Measurements from ENCODE around the gene ABHD3. TPM values are rescaled to one million over a fixed set of nuclear protein-coding genes. Genes with fewer than 3 reads are reported as not detected.

ABHD3 gene
- total and polyA plus RNA-seq, 2 of the 8 experiments (the other 6 are each of a cell fraction or from before 2014, with no cell fraction given), result 8.4 to 12.1 TPM

- no peak overlapping the region for H3K56ac ChIP-seq (replicated peaks; ENCODE audit: insufficient read length, low read depth, low read length)
- no peak overlapping the region for H4K8ac ChIP-seq (ENCODE audit: extremely low read depth, insufficient read depth, low read length)
- H4K91ac ChIP-seq (replicated peaks; ENCODE audit: insufficient read length, low read length), result no peak overlapping the region
- H2BK120ac ChIP-seq (replicated peaks; ENCODE audit: low read depth, low read length), result no peak overlapping the region
- peaks cover 0 to 7% (median 1%) of the 10 kb centered on the region in 4 experiments; a peak in 3 of 7 replicates for H3K4me1 ChIP-seq (replicated peaks in 1 of 4; ENCODE audit: control insufficient read depth in 3 of 4, insufficient read depth in 4 of 4, low read length in 3 of 4)
- no peaks in the 10 kb centered on the region for H4K20me1 ChIP-seq (replicated peaks in 1 of 2; ENCODE audit: control insufficient read depth in 1 of 2, insufficient read depth in 2 of 2, low read length in 2 of 2)
- no peak overlapping the region for H3K4me3 ChIP-seq (ENCODE audit: extremely low read depth in 1 of 4, insufficient read depth in 2 of 4, low read depth in 3 of 4, low read length in 4 of 4)
- 92% methylated on average over 5 of the region's 5 CpGs; no CpG with 5 or more reads in 1 of the 2 experiments for WGBS, 2 experiments (ENCODE audit: extremely low coverage in 1 of 2, insufficient coverage in 1 of 2, insufficient read length in 1 of 2, insufficient replicate concordance in 2 of 2, low coverage in 1 of 2, low lambda C conversion rate in 2 of 2, missing lambda C conversion rate in 1 of 2)
- H3K79me2 ChIP-seq (ENCODE audit: control insufficient read depth in 1 of 2, insufficient read depth in 2 of 2, low read length in 2 of 2), result no peaks in the 10 kb centered on the region
- H2BK20ac ChIP-seq (ENCODE audit: low read length), result no peak overlapping the region
- no peak overlapping the region for H2AFZ ChIP-seq (ENCODE audit: low read length)
- H3K14ac ChIP-seq (ENCODE audit: insufficient read length), result no peak overlapping the region
- ChIA-PET CTCF (ENCODE audit: partially characterized antibody) (interaction anchor here (0.7 to 1.2 kb wide), 2 partner anchors 13 to 703 kb away, joined by 3 to 4 read pairs; no protein-coding TSS in a partner anchor), POLR2A (ENCODE audit: partially characterized antibody) (interaction anchor here (0.9 to 1.0 kb wide), 2 partner anchors 12 to 13 kb away, joined by 3 read pairs; no protein-coding TSS in a partner anchor)
- no peak overlapping the region for H3K18ac ChIP-seq (ENCODE audit: extremely low read depth, low read length)
- H3K79me1 ChIP-seq (ENCODE audit: low read depth, low read length), result no peaks in the 10 kb centered on the region
- FAIRE-seq (no peak), DNase-seq (ENCODE audit: low read depth in 1 of 2, low spot score in 2 of 2) (no peak)
- H2BK5ac ChIP-seq (ENCODE audit: low read depth, low read length), result no peak overlapping the region
- no peak overlapping the region for H4K5ac ChIP-seq (ENCODE audit: insufficient read length, low read depth, low read length)
- H2AK5ac ChIP-seq (ENCODE audit: low read depth, low read length), result no peak overlapping the region
- no peak overlapping the region for H2BK12ac ChIP-seq (ENCODE audit: low read depth, low read length)
- no peak overlapping the region for H3K27ac ChIP-seq (ENCODE audit: low read depth, low read length)
- H3K27me3 ChIP-seq (replicated peaks in 1 of 4; ENCODE audit: control insufficient read depth in 3 of 4, extremely low read depth in 1 of 4, insufficient read depth in 3 of 4, low read length in 3 of 4), result no peaks in the 10 kb centered on the region
- H3K23ac ChIP-seq (ENCODE audit: insufficient read length), result no peak overlapping the region
- no peak overlapping the region for H3K4me2 ChIP-seq (ENCODE audit: insufficient read depth in 1 of 2, low read depth in 2 of 2, low read length in 2 of 2)
- no peaks in the 10 kb centered on the region; the same call in 1 of the 2 replicates for H3K23me2 ChIP-seq (ENCODE audit: low read depth, low read length)
- no peaks in the 10 kb centered on the region for H3K36me3 ChIP-seq (ENCODE audit: control insufficient read depth in 2 of 4, insufficient read depth in 4 of 4, low read length in 3 of 4)
- H3K9me3 ChIP-seq (ENCODE audit: insufficient read depth in 2 of 2, low read depth in 1 of 2, low read length in 1 of 2), result 0 out of 4 replicates have a peak, but pooled peaks cover 0 to 2% of the 10 kb centered on the region in 2 experiments
- H3K9ac ChIP-seq (replicated peaks in 1 of 4; ENCODE audit: extremely low read depth in 1 of 4, low read depth in 3 of 4, low read length in 3 of 4), result no peak overlapping the region
- no peak overlapping the region for H2BK15ac ChIP-seq (ENCODE audit: low read length)
- no peak overlapping the region for H3K4ac ChIP-seq (replicated peaks; ENCODE audit: insufficient read length, low read depth, low read length)
- TF ChIP-seq MAFK (IDR thresholded peaks at IDR 0.05; ENCODE audit: low read depth, low read length), result no peak
- TF ChIP-seq PHF8 (conservative IDR thresholded peaks at IDR 0.05; ENCODE audit: low read depth, low read length), result no peak
- no peak for TF ChIP-seq TAF1 (IDR thresholded peaks at IDR 0.05; ENCODE audit: low read depth, low read length)
- no peak for TF ChIP-seq HDAC6 (IDR thresholded peaks at IDR 0.05; ENCODE audit: low read depth, low read length)
Measured at GRCh38 chr18:21733011-21733410, 28.4 kb upstream of the ABHD3 start.

Data from H1 (cell line).